CD14-positive monocyte (primary cell): Measurements from ENCODE around the gene TAS2R50. TPM values are rescaled to one million over a fixed set of nuclear protein-coding genes. Genes with fewer than 3 reads are reported as not detected.

Experiments
- DNase-seq, 3 donors: peaks; one replicate each; pipeline ENCODE4 v3.0.0-alpha.2; 2011 to 2022
- H2AFZ ChIP-seq: 2 replicates; pipeline ENCODE4 v1.6.0; 2012; ENCODE audit warnings: mild to moderate bottlenecking, low read depth, low read length, inconsistent platforms; ENCODE audit not compliant: insufficient read depth, poor library complexity, severe bottlenecking
- H3K27ac ChIP-seq, 2 donors: 1 replicate in 1 of 2; 2 replicates in 1 of 2; pipeline ENCODE4 v1.5.1; 2012 to 2013; ENCODE audit warnings: low read length in 2 of 2, control low read depth in 1 of 2, inconsistent platforms in 1 of 2, low read depth in 1 of 2, mild to moderate bottlenecking in 1 of 2
- H3K27me3 ChIP-seq, 2 donors: one replicate each; pipeline versions ENCODE4 v1.6.0 to v1.6.1; 2011 to 2013; ENCODE audit warnings: low read length in 2 of 2; ENCODE audit not compliant: control insufficient read depth in 2 of 2, insufficient read depth in 2 of 2
- H3K36me3 ChIP-seq, 2 donors: replicated peaks in 1 of 2; 1 replicate in 1 of 2; 2 replicates in 1 of 2; pipeline versions ENCODE4 v1.5.1 to v1.6.1; 2012 to 2013; ENCODE audit warnings: low read length in 2 of 2, control low read depth in 1 of 2, inconsistent platforms in 1 of 2, mild to moderate bottlenecking in 1 of 2; ENCODE audit not compliant: insufficient read depth in 2 of 2, control insufficient read depth in 1 of 2
- H3K4me1 ChIP-seq, 2 donors: 1 replicate in 1 of 2; 2 replicates in 1 of 2; pipeline versions ENCODE4 v1.5.1 to v1.6.1; 2012 to 2013; ENCODE audit warnings: low read length in 2 of 2, control low read depth in 1 of 2, inconsistent platforms in 1 of 2, mild to moderate bottlenecking in 1 of 2, moderate library complexity in 1 of 2; ENCODE audit not compliant: insufficient read depth in 2 of 2, control insufficient read depth in 1 of 2
- H3K4me2 ChIP-seq: replicated peaks from 2 replicates; pipeline ENCODE3; 2012; ENCODE audit warnings: low read length, moderate library complexity, mild to moderate bottlenecking; ENCODE audit not compliant: poor library complexity, severe bottlenecking; ENCODE audit errors: extremely low read depth
- H3K4me3 ChIP-seq, 3 experiments: fragments of 200-600 bp in 1 of 3; sonication (generic) in 1 of 3; replicated peaks in 1 of 3; 1 replicate in 2 of 3; 2 replicates in 1 of 3; pipeline ENCODE4 v1.5.1; 2011 to 2013; ENCODE audit warnings: low read length in 3 of 3, mild to moderate bottlenecking in 3 of 3, control low read depth in 2 of 3, low read depth in 2 of 3, inconsistent platforms in 1 of 3, moderate library complexity in 1 of 3
- H3K79me2 ChIP-seq: 2 replicates; pipeline ENCODE4 v1.6.0; 2012; ENCODE audit warnings: mild to moderate bottlenecking, control low read depth, inconsistent platforms, low read length, moderate library complexity; ENCODE audit not compliant: insufficient read depth
- H3K9ac ChIP-seq: 2 replicates; pipeline ENCODE4 v1.6.0; 2017; ENCODE audit warnings: low read length, mild to moderate bottlenecking; ENCODE audit not compliant: insufficient read depth, poor library complexity, severe bottlenecking
- H3K9me3 ChIP-seq, 2 donors: replicated peaks in 1 of 2; 1 replicate in 1 of 2; 2 replicates in 1 of 2; pipeline versions ENCODE4 v1.5.1 to v1.6.1; 2012 to 2013; ENCODE audit warnings: low read length in 2 of 2, control low read depth in 1 of 2; ENCODE audit not compliant: control insufficient read depth in 1 of 2, insufficient read depth in 1 of 2
- H4K20me1 ChIP-seq: 2 replicates; pipeline ENCODE4 v1.6.0; 2012; ENCODE audit warnings: mild to moderate bottlenecking, low read length, control low read depth, moderate library complexity; ENCODE audit not compliant: insufficient read depth
- H3K27ac Mint-ChIP-seq, 7 donors: one replicate each; pipeline ENCODE4 v1.8.0; 2020; ENCODE audit warnings: mild to moderate bottlenecking in 7 of 7, mixed read lengths in 7 of 7, moderate library complexity in 6 of 7, inconsistent platforms in 2 of 7
- H3K27me3 Mint-ChIP-seq, 3 donors: one replicate each; pipeline ENCODE4 v1.8.0; 2021 to 2022; ENCODE audit warnings: low read depth in 3 of 3, mild to moderate bottlenecking in 3 of 3, mixed read lengths in 3 of 3, moderate library complexity in 3 of 3, inconsistent platforms in 1 of 3
- H3K36me3 Mint-ChIP-seq, 2 donors: one replicate each; pipeline ENCODE4 v1.8.0; 2020; ENCODE audit warnings: mixed read lengths in 2 of 2, inconsistent platforms in 1 of 2, mild to moderate bottlenecking in 1 of 2
- H3K4me1 Mint-ChIP-seq: one replicate; pipeline ENCODE4 v1.8.0; 2020; ENCODE audit warnings: mild to moderate bottlenecking, mixed read lengths
- H3K4me3 Mint-ChIP-seq, 2 donors: one replicate each; pipeline ENCODE4 v1.8.0; 2020; ENCODE audit warnings: mild to moderate bottlenecking in 2 of 2, mixed read lengths in 2 of 2, moderate library complexity in 1 of 2
- H3K9me3 Mint-ChIP-seq, 7 donors: one replicate each; pipeline ENCODE4 v1.8.0; 2020 to 2022; ENCODE audit warnings: mixed read lengths in 7 of 7, mild to moderate bottlenecking in 6 of 7, moderate library complexity in 6 of 7, inconsistent platforms in 2 of 7
- CTCF ChIP-seq: fragments of 200-600 bp; IDR thresholded peaks from one replicate; pipeline ENCODE4 v1.8.0; 2022; ENCODE audit warnings: antibody characterized with exemption, mild to moderate bottlenecking
- WGBS: methylation state at CpG from one replicate; pipeline ENCODE4 v1.1.5; 2013; ENCODE audit warnings: missing lambda C conversion rate; ENCODE audit not compliant: insufficient coverage; 5-methylcytosine and 5-hydroxymethylcytosine counted together
- intact Hi-C, 2 donors: fragments of 100-400 bp; cut with micrococcal nuclease; formaldehyde crosslinking; loops; one replicate each; pipeline versions ENCODE4 v1.15.0 to v1.15.1; 2023
- polyA plus RNA-seq, 3 donors: library from polyadenylated mRNA; depleted of rRNA in 1 of 3; unstranded in 2 of 3; stranded (reverse) in 1 of 3; fragments of 300-500 nt in 2 of 3; fragments of >200 nt in 1 of 3; fragmentation: Illumina TruSeq in 2 of 3; gene quantifications; 1 replicate in 2 of 3; 2 replicates in 1 of 3; pipeline ENCODE4 v1.2.3, GENCODE V29; 2012 to 2021

The TAS2R50 gene
- polyA plus RNA-seq, 3 donors: 0.27 TPM; not detected in 2

GRCh38 chr12:10967409-10967808 lies 19.3 kb downstream of the TAS2R50 start:
- Histone ChIP-seq H3K9ac (no peak overlapping the region), H3K4me1 (no peaks in the 10 kb centered on the region), H3K9me3 (no peaks in the 10 kb centered on the region), H4K20me1 (no peaks in the 10 kb centered on the region), H3K4me2 (no peak overlapping the region), H3K27me3 (no peaks in the 10 kb centered on the region), H3K4me3 (no peak overlapping the region), H3K79me2 (no peaks in the 10 kb centered on the region), H3K36me3 (no peaks in the 10 kb centered on the region), H2AFZ (no peak overlapping the region), H3K27ac (no peak overlapping the region)
- Mint-ChIP-seq H3K27me3 (no peaks in the 10 kb centered on the region), H3K36me3 (no peaks in the 10 kb centered on the region), H3K4me3 (no peak overlapping the region), H3K4me1 (peaks cover 3% of the 10 kb centered on the region), H3K9me3 (peaks cover 0 to 7% (median 0%) of the 10 kb centered on the region in 7 donors), H3K27ac (no peak overlapping the region)
- no peak for TF ChIP-seq CTCF
- 71% methylated on average over 1 of the region's 2 CpGs for WGBS
- no peak for DNase-seq
- intact Hi-C loops: no loop called here

- H3K9me3 ChIP-seq: no peaks in the 10 kb centered on the region
- no peak overlapping the region for H3K27ac ChIP-seq
- H3K9ac ChIP-seq: no peak overlapping the region
- DNase-seq: no peak
- no peaks in the 10 kb centered on the region for H3K27me3 ChIP-seq
- Mint-ChIP-seq H3K9me3 (peaks cover 0 to 7% (median 0%) of the 10 kb centered on the region in 7 donors), H3K4me1 (peaks cover 3% of the 10 kb centered on the region), H3K4me3 (no peak overlapping the region), H3K27ac (no peak overlapping the region), H3K27me3 (no peaks in the 10 kb centered on the region), H3K36me3 (no peaks in the 10 kb centered on the region)
- intact Hi-C loops: no loop called here
- no peak overlapping the region for H3K4me2 ChIP-seq
- no peak for TF ChIP-seq CTCF
- H2AFZ ChIP-seq: no peak overlapping the region
- no peaks in the 10 kb centered on the region for H3K4me1 ChIP-seq
- H3K79me2 ChIP-seq: no peaks in the 10 kb centered on the region
- H3K4me3 ChIP-seq: no peak overlapping the region
- no peaks in the 10 kb centered on the region for H3K36me3 ChIP-seq
- no peaks in the 10 kb centered on the region for H4K20me1 ChIP-seq
These were observed 20.4 kb downstream of the TAS2R50 start for GRCh38 chr12:10966314-10966713.
